MCF 10A (cell line): ENCODE data around the gene HMGN2. TPM values are rescaled to one million over a fixed set of nuclear protein-coding genes. Genes with fewer than 3 reads are reported as not detected.

Experiments used
- BruUV-seq: library from RNA; stranded (reverse); fragments of 400-500 nt; replicated peaks from 2 replicates; lab custom pipeline; 2021; lab: Mats Ljungman, UMichigan
- CTCF ChIA-PET: fragments of 300-600 bp; sonication (Branson Sonifier 250); formaldehyde crosslinking; extraction: SDS; loops from one replicate; lab custom pipeline; 2021; ENCODE audit warnings: antibody characterized with exemption, inconsistent platforms; lab: Yijun Ruan, JAX
- POLR2A ChIA-PET: fragments of 300-600, 350-650 bp; sonication (Branson Sonifier 250); formaldehyde crosslinking; extraction: SDS; loops from one replicate; lab custom pipeline; 2020; ENCODE audit warnings: antibody characterized with exemption, inconsistent platforms; lab: Yijun Ruan, JAX
- DNase-seq: peaks from one replicate; pipeline ENCODE4 v3.0.0-alpha.2; 2018; ENCODE audit not compliant: unreplicated experiment
- H3K27ac Mint-ChIP-seq: one replicate; pipeline ENCODE4 v1.8.0; 2022; ENCODE audit warnings: mild to moderate bottlenecking, low read depth, mixed read lengths; ENCODE audit not compliant: unreplicated experiment
- H3K27me3 Mint-ChIP-seq: one replicate; pipeline ENCODE4 v1.8.0; 2022; ENCODE audit warnings: mixed read lengths; ENCODE audit not compliant: insufficient read depth, unreplicated experiment
- H3K36me3 Mint-ChIP-seq: one replicate; pipeline ENCODE4 v1.8.0; 2022; ENCODE audit warnings: mild to moderate bottlenecking, moderate library complexity, mixed read lengths; ENCODE audit not compliant: insufficient read depth, unreplicated experiment
- H3K4me1 Mint-ChIP-seq: one replicate; pipeline ENCODE4 v1.8.0; 2022; ENCODE audit warnings: mixed read lengths; ENCODE audit not compliant: insufficient read depth, unreplicated experiment
- H3K4me3 Mint-ChIP-seq: one replicate; pipeline ENCODE4 v1.8.0; 2022; ENCODE audit warnings: mild to moderate bottlenecking, moderate library complexity, mixed read lengths; ENCODE audit not compliant: unreplicated experiment
- H3K9me3 Mint-ChIP-seq: one replicate; pipeline ENCODE4 v1.8.0; 2022; ENCODE audit warnings: mixed read lengths; ENCODE audit not compliant: unreplicated experiment
- intact Hi-C: fragments of 100-400 bp; cut with micrococcal nuclease; formaldehyde crosslinking; loops from 2 replicates; pipeline ENCODE4 v1.14.1; 2022
- total RNA-seq: library from RNA; stranded (reverse); gene quantifications from 2 replicates; pipeline ENCODE4 v1.2.3, GENCODE V29; 2022
- TF ChIP-seq, protein P1 (sequence below): fragments of 200-600 bp; IDR thresholded peaks from one replicate; pipeline ENCODE4 v1.8.0; 2022; ENCODE audit warnings: antibody characterized with exemption, mild to moderate bottlenecking; ENCODE audit not compliant: unreplicated experiment

The HMGN2 gene
- total RNA-seq, 1 experiment from 2014 or later, result 364 TPM

DNA sequence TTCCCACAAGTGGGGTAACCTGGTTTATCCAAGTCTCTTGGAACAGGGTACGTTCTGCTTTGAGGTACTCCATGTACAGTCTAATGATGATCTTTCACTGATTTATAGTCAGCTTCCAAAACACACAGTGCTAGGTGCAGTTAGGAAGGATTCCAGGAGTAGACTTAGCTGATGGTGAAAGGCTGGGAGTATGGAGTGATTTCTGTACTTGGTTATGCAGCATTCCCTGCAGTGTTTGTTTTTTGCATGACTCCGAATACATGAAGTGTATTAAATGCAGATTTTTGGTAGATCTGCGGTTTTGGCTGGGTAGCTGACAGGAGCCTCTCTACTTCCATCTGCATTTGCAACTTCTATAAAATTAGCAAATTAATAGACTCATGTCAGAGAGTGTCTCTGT, 3.7 kb downstream of the HMGN2 start:
- H3K4me1 Mint-ChIP-seq, result peaks cover 7% of the 10 kb centered on the region
- BruUV-seq, result no TSS peak
- no peak overlapping the region for H3K27ac Mint-ChIP-seq
- ChIA-PET CTCF (no interaction called here), POLR2A (interaction anchor here (1.1 kb wide), 1 partner anchor 43 kb away, joined by 3 read pairs; no protein-coding TSS in a partner anchor)
- H3K9me3 Mint-ChIP-seq, result no peaks in the 10 kb centered on the region
- H3K27me3 Mint-ChIP-seq, result no peaks in the 10 kb centered on the region
- no peak for DNase-seq
- H3K36me3 Mint-ChIP-seq, result peaks cover 48% of the 10 kb centered on the region
- no peak overlapping the region for H3K4me3 Mint-ChIP-seq
- TF ChIP-seq, protein P1, sequence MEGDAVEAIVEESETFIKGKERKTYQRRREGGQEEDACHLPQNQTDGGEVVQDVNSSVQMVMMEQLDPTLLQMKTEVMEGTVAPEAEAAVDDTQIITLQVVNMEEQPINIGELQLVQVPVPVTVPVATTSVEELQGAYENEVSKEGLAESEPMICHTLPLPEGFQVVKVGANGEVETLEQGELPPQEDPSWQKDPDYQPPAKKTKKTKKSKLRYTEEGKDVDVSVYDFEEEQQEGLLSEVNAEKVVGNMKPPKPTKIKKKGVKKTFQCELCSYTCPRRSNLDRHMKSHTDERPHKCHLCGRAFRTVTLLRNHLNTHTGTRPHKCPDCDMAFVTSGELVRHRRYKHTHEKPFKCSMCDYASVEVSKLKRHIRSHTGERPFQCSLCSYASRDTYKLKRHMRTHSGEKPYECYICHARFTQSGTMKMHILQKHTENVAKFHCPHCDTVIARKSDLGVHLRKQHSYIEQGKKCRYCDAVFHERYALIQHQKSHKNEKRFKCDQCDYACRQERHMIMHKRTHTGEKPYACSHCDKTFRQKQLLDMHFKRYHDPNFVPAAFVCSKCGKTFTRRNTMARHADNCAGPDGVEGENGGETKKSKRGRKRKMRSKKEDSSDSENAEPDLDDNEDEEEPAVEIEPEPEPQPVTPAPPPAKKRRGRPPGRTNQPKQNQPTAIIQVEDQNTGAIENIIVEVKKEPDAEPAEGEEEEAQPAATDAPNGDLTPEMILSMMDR, result no peak
- intact Hi-C loops, result no loop called here

DNA sequence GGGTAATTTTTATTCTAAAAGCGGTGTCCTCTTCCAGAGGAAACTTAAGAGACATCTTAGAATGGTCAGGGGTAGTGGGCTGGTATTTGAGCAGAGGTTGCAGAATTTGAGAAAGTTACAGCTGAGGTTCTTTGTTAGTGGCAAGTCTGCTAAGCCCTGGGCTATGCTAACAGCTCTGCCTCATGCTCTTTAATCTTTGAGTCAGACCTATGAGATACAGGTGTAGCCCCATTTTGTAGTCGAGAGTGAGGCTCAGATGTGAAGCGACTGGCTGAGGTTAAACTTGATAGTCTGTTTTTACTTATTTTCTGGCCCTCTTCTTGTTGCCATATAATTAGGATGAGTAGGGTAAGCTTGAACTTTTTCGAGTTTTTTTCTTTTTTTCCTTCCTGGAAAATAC, 4.7 kb downstream of the HMGN2 start:
- intact Hi-C loops, result no loop called here
- Mint-ChIP-seq H3K27ac (no peak overlapping the region), H3K4me1 (no peaks in the 10 kb centered on the region), H3K36me3 (peaks cover 48% of the 10 kb centered on the region), H3K9me3 (no peaks in the 10 kb centered on the region), H3K4me3 (no peak overlapping the region), H3K27me3 (no peaks in the 10 kb centered on the region)
- BruUV-seq, result no TSS peak
- CTCF ChIA-PET, result no interaction called here
- TF ChIP-seq, protein P1, result no peak
- POLR2A ChIA-PET, result interaction anchor here (0.7 kb wide), 1 partner anchor 25 kb away, joined by 3 read pairs; no protein-coding TSS in a partner anchor
- no peak for DNase-seq

DNA sequence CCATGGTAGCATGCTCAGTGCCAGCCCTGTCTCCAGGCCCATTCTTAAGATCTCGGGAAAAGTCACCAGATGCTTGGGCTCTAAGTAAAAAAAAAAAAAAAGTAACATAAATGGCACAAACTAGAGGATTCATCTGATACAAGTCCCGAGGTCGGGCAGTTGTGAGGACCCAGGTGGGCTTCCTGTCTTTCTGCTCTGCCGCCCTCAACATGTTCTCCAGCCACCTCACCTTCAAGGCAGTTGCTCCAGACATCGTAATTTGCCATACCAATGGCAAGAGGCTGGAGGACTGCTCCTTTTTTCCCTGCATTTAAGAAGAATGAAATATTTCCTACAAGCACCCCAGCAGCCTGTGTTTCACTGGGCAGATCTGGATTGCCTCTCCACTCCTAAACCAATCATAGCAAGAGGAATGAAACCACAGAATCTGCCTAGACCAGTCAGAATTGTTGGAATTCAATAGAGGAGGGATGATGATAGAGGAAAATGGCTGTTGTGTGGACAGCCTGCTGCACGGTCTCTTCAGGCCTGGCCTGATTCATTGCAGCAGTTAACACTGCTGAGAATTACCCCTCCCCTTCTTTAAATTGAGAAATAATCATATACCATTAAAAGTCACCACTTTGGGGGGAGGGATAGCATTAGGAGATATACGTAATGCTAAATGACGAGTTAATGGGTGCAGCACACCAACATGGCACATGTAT, 5.4 kb downstream of the HMGN2 start:
- no peaks in the 10 kb centered on the region for H3K27me3 Mint-ChIP-seq
- no peak for DNase-seq
- TF ChIP-seq, protein P1, result no peak
- no peaks in the 10 kb centered on the region for H3K4me1 Mint-ChIP-seq
- CTCF ChIA-PET, result no interaction called here
- POLR2A ChIA-PET, result interaction anchor here (0.7 kb wide), 1 partner anchor 24 kb away, joined by 3 read pairs; no protein-coding TSS in a partner anchor
- H3K27ac Mint-ChIP-seq, result no peak overlapping the region
- intact Hi-C loops, result no loop called here
- H3K9me3 Mint-ChIP-seq, result no peaks in the 10 kb centered on the region
- no TSS peak for BruUV-seq
- H3K4me3 Mint-ChIP-seq, result no peak overlapping the region
- H3K36me3 Mint-ChIP-seq, result peaks cover 48% of the 10 kb centered on the region

DNA sequence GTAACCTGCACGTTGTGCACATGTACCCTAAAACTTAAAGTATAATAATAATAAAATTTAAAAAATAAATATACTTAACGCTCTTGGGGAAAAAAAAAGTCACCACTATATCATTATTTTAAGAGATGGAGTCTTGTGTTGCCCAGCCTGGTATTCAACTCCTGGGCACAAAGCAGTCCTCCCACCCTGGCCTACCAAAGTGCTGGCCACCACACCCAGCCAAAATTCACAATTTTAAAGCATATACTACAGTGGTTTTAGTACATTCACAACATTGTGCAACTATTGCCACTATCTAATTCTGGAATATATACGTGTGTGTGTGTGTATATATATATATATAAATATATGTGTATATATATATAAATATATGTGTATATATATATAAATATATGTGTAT, 5.9 kb downstream of the HMGN2 start:
- peaks cover 44% of the 10 kb centered on the region for H3K36me3 Mint-ChIP-seq
- POLR2A ChIA-PET, result interaction anchor here (1.0 kb wide), 1 partner anchor 22 kb away, joined by 3 read pairs; no protein-coding TSS in a partner anchor
- H3K9me3 Mint-ChIP-seq, result no peaks in the 10 kb centered on the region
- no peak overlapping the region for H3K27ac Mint-ChIP-seq
- TF ChIP-seq, protein P1, result no peak
- intact Hi-C loops, result no loop called here
- no peak overlapping the region for H3K4me3 Mint-ChIP-seq
- no TSS peak for BruUV-seq
- no peak for DNase-seq
- CTCF ChIA-PET, result no interaction called here
- H3K4me1 Mint-ChIP-seq, result no peaks in the 10 kb centered on the region
- H3K27me3 Mint-ChIP-seq, result no peaks in the 10 kb centered on the region
